Lower leg skin (tissue), 4 donors: ENCODE results near the gene ATOH8. TPM values are rescaled to one million over a fixed set of nuclear protein-coding genes. Genes with fewer than 3 reads are reported as not detected.

Source experiments
- DNase-seq, 2 donors: peaks; one replicate each; pipeline ENCODE4 v3.0.0-alpha.2; 2019; ENCODE audit warnings: low spot score in 2 of 2
- H3K4me3 ChIP-seq: fragments of 200-600 bp; sonication (generic); 2 replicates; pipeline ENCODE4 v1.5.1; 2017; ENCODE audit warnings: mild to moderate bottlenecking, low read depth; ENCODE audit not compliant: poor library complexity, severe bottlenecking
- POLR2A ChIP-seq, 2 donors: fragments of 450-650 bp; IDR thresholded peaks; one replicate each; pipeline ENCODE4 v1.6.1; 2016 to 2017; ENCODE audit warnings: antibody characterized with exemption in 2 of 2, mild to moderate bottlenecking in 1 of 2, moderate library complexity in 1 of 2
- WGBS, 2 donors: methylation state at CpG; one replicate each; pipeline ENCODE4 v1.1.5; 2018; 5-methylcytosine and 5-hydroxymethylcytosine counted together
- intact Hi-C: fragments of 100-400 bp; cut with DNase I; formaldehyde crosslinking; loops from one replicate; pipeline ENCODE4 v1.15.0; 2023; ENCODE audit warnings: low total_unique reads
- total RNA-seq, 4 donors: library from RNA; depleted of rRNA; stranded (reverse); fragments of >200 nt; gene quantifications; one replicate each; pipeline ENCODE4 v1.1.0, GENCODE V29; 2016
- TF ChIP-seq, protein P1 (sequence below), 3 donors: fragments of 450-650 bp; IDR thresholded peaks; one replicate each; pipeline ENCODE4 v1.5.1; 2016; ENCODE audit warnings: antibody characterized with exemption in 3 of 3, mild to moderate bottlenecking in 3 of 3, moderate library complexity in 2 of 3

ATOH8 gene
- total RNA-seq, 4 donors from 2014 or later: 27.3 to 79.8 (median 33.7) TPM

DNA sequence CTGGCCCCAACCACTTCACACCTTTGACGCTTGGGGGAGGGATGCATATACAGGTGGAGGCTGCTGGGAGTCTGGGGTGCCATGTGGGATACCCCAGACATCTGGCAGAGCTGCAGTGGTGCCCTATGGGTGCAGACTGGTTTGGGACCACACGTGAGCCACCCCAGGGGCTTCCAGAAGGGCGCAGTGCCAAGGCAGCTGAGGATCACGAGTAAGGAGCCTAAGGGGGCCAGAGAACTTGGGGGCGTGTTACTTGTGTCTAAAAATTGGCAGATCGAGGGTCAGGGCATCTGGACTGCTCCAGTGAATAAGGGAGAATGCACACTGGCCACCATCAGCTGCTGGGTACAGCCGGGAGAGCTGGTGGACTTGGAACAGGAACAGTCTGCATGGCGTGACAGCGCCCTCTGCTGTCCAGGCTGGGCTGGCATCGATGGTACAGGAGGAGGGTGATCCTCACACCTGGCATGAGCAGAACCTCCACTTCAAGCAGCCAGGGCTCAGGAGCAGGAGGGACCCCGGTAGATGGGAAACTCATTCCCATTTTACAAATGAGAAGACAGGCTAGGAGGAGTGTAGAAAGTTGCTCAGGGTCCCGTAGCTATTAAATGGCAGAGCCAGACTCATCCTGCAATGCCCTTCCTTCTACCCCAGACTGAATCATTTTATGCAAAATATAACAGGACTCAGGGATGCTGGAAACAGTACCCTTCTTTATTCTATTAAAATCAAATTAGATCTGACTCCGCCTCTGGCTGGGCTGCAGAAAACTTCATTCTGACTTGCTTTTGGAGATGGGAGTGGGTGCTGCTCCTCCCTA, 60.4 kb downstream of the ATOH8 start:
- DNase-seq: peak; percentile 86 to 97
- 29 to 33% methylated on average over 13 of the region's 13 CpGs for WGBS, 2 donors
- TF ChIP-seq, protein P1, sequence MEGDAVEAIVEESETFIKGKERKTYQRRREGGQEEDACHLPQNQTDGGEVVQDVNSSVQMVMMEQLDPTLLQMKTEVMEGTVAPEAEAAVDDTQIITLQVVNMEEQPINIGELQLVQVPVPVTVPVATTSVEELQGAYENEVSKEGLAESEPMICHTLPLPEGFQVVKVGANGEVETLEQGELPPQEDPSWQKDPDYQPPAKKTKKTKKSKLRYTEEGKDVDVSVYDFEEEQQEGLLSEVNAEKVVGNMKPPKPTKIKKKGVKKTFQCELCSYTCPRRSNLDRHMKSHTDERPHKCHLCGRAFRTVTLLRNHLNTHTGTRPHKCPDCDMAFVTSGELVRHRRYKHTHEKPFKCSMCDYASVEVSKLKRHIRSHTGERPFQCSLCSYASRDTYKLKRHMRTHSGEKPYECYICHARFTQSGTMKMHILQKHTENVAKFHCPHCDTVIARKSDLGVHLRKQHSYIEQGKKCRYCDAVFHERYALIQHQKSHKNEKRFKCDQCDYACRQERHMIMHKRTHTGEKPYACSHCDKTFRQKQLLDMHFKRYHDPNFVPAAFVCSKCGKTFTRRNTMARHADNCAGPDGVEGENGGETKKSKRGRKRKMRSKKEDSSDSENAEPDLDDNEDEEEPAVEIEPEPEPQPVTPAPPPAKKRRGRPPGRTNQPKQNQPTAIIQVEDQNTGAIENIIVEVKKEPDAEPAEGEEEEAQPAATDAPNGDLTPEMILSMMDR (IDR thresholded peaks at IDR 0.05): peak in 1 of 3 donors; percentile 92
- TF ChIP-seq POLR2A (IDR thresholded peaks at IDR 0.05): no peak
- intact Hi-C loops: loop anchor here (2.0 to 10.0 kb wide), 3 partner anchors 59 to 169 kb away; partner anchors contain the start of gene ATOH8
- no peak overlapping the region for H3K4me3 ChIP-seq

DNA sequence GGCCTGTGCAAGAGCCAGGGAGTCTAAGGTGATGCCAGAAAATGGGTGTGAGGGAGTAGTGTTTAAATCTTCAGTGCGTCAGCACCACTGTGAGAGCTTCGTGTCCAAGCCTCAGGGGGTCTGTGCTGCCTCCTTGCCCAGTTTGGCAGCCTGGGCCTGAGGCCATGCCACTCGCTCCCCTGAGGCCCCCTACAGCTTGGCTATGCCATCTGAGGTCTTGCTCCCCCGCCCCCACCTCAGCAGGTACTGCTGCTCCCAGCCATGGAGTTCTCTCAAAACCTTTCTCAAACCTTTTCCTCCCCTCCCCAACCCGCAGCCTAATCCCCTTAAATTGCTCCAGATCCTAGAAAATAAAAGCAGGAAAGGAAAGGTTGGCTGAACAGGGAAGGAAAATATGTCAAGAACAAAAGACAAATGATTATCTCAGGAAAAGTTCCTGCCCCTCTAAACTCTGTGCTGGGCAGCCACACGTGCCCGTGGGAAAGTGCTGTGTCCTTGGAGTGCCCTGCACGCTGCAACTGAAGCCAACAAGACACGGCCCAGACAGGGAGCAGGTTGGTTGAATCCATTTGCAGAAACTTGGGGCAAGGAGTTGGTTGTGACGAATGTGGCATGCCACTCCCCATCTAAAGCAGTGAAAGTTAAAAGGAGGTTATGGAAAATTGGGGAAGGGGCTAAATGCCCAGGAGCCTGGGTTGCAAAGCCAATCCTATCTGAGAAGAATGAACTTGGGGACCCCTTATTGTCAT, 61.2 kb downstream of the ATOH8 start:
- TF ChIP-seq, protein P1 (IDR thresholded peaks at IDR 0.05): no peak
- no peak for TF ChIP-seq POLR2A (IDR thresholded peaks at IDR 0.05)
- DNase-seq: no peak
- 75 to 81% methylated on average over 10 of the region's 10 CpGs for WGBS, 2 donors
- intact Hi-C loops: loop anchor here (2.0 to 10.0 kb wide), 3 partner anchors 60 to 170 kb away; partner anchors contain the start of gene ATOH8
- no peak overlapping the region for H3K4me3 ChIP-seq

DNA sequence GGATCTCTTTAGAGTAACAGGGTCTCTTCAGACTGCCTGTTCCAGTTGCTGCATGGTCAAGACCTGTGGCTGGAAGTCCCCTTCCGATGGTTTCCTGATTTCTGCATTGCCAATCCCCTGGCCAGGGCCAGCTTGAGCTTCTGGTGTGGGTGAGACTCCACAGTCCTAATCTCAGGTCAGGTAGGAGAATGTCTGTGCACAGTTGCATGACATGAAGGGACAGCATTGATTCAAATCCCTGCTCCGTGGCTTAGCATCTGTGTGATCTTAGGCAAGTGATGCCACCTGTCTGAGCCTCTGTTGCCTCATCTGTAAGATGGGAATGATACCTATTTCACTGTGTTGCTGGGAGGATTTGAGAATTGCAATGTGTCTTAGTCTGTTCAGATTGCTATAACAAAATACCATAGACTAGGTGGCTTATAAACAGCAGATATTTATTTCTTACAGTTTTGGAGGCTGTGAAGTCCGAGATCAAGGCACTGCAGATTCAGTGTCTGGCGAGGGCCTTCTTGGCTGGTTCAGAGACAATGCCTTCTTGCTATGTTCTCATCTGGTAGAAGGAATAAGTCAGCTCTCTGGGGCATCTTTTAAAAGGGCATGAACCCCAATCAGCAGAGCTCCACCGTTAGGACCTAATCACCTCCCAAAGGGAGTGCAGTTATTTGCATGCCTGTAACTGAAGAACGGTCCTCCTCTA, 66.2 kb downstream of the ATOH8 start:
- intact Hi-C loops: loop anchor here (10.0 kb wide), 2 partner anchors 65 to 175 kb away; partner anchors contain the start of gene ATOH8
- no peak overlapping the region for H3K4me3 ChIP-seq
- TF ChIP-seq, protein P1 (IDR thresholded peaks at IDR 0.05): no peak
- TF ChIP-seq POLR2A (IDR thresholded peaks at IDR 0.05): no peak
- 78 to 84% methylated on average over 6 of the region's 6 CpGs for WGBS, 2 donors
- peak in 1 of 2 donors; percentile 32 for DNase-seq

DNA sequence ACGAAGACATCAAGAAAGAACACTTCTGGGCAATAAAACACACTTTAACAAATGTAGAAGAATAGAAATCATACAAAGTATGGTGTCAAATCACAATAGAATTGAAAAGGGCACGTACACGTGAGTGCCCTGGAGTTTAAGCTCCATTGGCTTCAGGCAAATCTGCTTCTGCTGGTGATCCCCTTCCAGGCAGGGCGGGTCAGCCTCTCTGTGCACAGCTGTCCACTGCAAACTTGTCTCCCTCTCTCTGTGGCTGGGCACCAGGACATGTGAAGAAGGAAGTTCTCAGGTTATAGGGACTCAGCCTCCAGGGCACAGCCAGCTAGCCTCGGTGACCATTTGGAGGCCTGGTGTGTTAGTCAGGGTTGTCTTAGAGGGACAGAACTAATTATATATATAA, 69.0 kb downstream of the ATOH8 start:
- no peak overlapping the region for H3K4me3 ChIP-seq
- TF ChIP-seq, protein P1 (IDR thresholded peaks at IDR 0.05): no peak
- TF ChIP-seq POLR2A (IDR thresholded peaks at IDR 0.05): no peak
- WGBS, 2 donors: 80 to 81% methylated on average over 5 of the region's 5 CpGs
- DNase-seq: peak; percentile 12 to 69
- intact Hi-C loops: no loop called here

DNA sequence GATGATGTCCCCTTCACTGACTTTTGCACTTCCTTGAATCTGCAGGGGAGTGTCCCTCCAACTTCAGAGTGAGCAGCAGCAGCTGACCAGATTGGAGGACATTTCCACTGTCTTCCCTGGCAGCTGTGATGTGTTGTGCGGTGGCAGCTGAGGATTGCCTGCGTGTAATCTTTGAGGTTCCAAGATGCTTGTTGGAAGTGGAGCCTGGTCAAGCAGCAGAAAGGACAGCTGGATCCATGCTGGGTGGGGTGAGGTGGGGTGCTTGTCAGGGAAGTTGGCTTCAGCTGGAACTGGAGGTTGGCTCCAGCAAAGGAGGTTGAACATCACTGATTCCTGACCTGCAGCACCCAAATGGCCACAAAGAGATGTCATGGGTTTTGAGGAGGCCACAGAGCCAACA, 70.2 kb downstream of the ATOH8 start:
- TF ChIP-seq, protein P1 (IDR thresholded peaks at IDR 0.05): no peak
- TF ChIP-seq POLR2A (IDR thresholded peaks at IDR 0.05): no peak
- intact Hi-C loops: no loop called here
- DNase-seq: peak in 1 of 2 donors; percentile 72
- WGBS, 2 donors: 44 to 79% methylated on average over 2 of the region's 2 CpGs
- H3K4me3 ChIP-seq: no peak overlapping the region
